ENCODE measurements around the gene ST7.

GRCh38 chr7:117114272-117114671, 161.0 kb downstream of the ST7 start:
- TF ChIP-seq, protein P1, sequence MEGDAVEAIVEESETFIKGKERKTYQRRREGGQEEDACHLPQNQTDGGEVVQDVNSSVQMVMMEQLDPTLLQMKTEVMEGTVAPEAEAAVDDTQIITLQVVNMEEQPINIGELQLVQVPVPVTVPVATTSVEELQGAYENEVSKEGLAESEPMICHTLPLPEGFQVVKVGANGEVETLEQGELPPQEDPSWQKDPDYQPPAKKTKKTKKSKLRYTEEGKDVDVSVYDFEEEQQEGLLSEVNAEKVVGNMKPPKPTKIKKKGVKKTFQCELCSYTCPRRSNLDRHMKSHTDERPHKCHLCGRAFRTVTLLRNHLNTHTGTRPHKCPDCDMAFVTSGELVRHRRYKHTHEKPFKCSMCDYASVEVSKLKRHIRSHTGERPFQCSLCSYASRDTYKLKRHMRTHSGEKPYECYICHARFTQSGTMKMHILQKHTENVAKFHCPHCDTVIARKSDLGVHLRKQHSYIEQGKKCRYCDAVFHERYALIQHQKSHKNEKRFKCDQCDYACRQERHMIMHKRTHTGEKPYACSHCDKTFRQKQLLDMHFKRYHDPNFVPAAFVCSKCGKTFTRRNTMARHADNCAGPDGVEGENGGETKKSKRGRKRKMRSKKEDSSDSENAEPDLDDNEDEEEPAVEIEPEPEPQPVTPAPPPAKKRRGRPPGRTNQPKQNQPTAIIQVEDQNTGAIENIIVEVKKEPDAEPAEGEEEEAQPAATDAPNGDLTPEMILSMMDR (conservative IDR thresholded peaks at IDR 0.05 in 1 of 2, IDR thresholded peaks at IDR 0.05 in 1 of 2; ENCODE audit: extremely low read depth in 1 of 2, insufficient read depth in 1 of 2, low read depth in 1 of 2, low read length in 2 of 2) = no peak
- no peak for TF ChIP-seq EZH2 (IDR thresholded peaks at IDR 0.05; ENCODE audit: borderline replicate concordance, low read length)

All from mammary epithelial cell (primary cell).